ENCODE measurements around the gene NAA80.
"Not testable (repeated sequence)": the region's sequence is repeated elsewhere in the genome, so short reads cannot be mapped to it uniquely, and the experiment has no call there.

NAA80 gene

GRCh38 chr3:50290161-50290641 is 9.0 kb downstream of the NAA80 start:
- DNase-seq (ENCODE audit: low spot score): no peak

- no peak for DNase-seq (ENCODE audit: low spot score)
Observed at GRCh38 chr3:50289130-50289529, 10.1 kb downstream of the NAA80 start.

GRCh38 chr3:50288387-50289007 is 10.7 kb downstream of the NAA80 start:
- no peak for DNase-seq (ENCODE audit: low spot score)

- DNase-seq (ENCODE audit: low spot score): no peak
Observed at GRCh38 chr3:50287262-50287661, 11.9 kb downstream of the NAA80 start.

GRCh38 chr3:50286322-50287227 is 12.6 kb downstream of the NAA80 start:
- no peak for DNase-seq (ENCODE audit: low spot score)

GRCh38 chr3:50284121-50284520 is 15.1 kb downstream of the NAA80 start:
- not testable (repeated sequence) for DNase-seq (ENCODE audit: low spot score)

GRCh38 chr3:50279255-50280016 is 19.8 kb downstream of the NAA80 start:
- no peak for DNase-seq (ENCODE audit: low spot score)

- DNase-seq (ENCODE audit: low spot score): no peak
Observed at GRCh38 chr3:50278880-50279224, 20.4 kb downstream of the NAA80 start, which contains the start of gene LSMEM2. Gene LSMEM2, plus strand, starts transcription at chr3:50279087. Its CDS starts 27 bp downstream, at chr3:50279114.

- peak; percentile 70 for DNase-seq (ENCODE audit: low spot score)
Observed at GRCh38 chr3:50278123-50278879, 20.9 kb downstream of the NAA80 start.

- DNase-seq (ENCODE audit: low spot score): no peak
Observed at GRCh38 chr3:50276762-50277101, 22.5 kb downstream of the NAA80 start.

GRCh38 chr3:50275996-50276761 is 23.0 kb downstream of the NAA80 start:
- no peak for DNase-seq (ENCODE audit: low spot score)

- no peak for DNase-seq (ENCODE audit: low spot score)
Observed at GRCh38 chr3:50275141-50275995, 23.8 kb downstream of the NAA80 start.

- DNase-seq (ENCODE audit: low spot score): no peak
Observed at GRCh38 chr3:50274371-50275104, 24.7 kb downstream of the NAA80 start.

- DNase-seq (ENCODE audit: low spot score): no peak
Observed at GRCh38 chr3:50273689-50274065, 25.5 kb downstream of the NAA80 start.

GRCh38 chr3:50272911-50273688 is 26.1 kb downstream of the NAA80 start:
- peak; percentile 91 for DNase-seq (ENCODE audit: low spot score)

GRCh38 chr3:50272538-50272910 is 26.7 kb downstream of the NAA80 start:
- not testable (repeated sequence) for DNase-seq (ENCODE audit: low spot score)

GRCh38 chr3:50271314-50271936 is 27.8 kb downstream of the NAA80 start:
- DNase-seq (ENCODE audit: low spot score): no peak

Measured in Ammon's horn (tissue), 1 donor.